Natural killer cell (primary cell): Measurements from ENCODE around the gene FNDC7. TPM values are rescaled to one million over a fixed set of nuclear protein-coding genes. Genes with fewer than 3 reads are reported as not detected.
"Not testable (repeated sequence)": the region's sequence is repeated elsewhere in the genome, so short reads cannot be mapped to it uniquely, and the experiment has no call there.

Experiments used
- ATAC-seq, 3 donors: fragments of 150-1000 bp in 2 of 3; fragments of 200-7000 bp in 1 of 3; cut with Tn5 transposase; 1 replicate in 1 of 3; 2 replicates in 2 of 3; pipeline ENCODE4 v1.10.0; 2021; ENCODE audit warnings: mild to moderate bottlenecking in 2 of 3, moderate library complexity in 2 of 3
- DNase-seq, 2 donors: peaks; one replicate each; pipeline versions ENCODE4 v3.0.0 to v3.0.0-alpha.2; 2013 to 2021; ENCODE audit warnings: mixed read lengths in 1 of 2
- H3K27ac ChIP-seq: one replicate; pipeline ENCODE4 v1.5.1; 2013; ENCODE audit warnings: mild to moderate bottlenecking, low read length
- H3K27me3 ChIP-seq: one replicate; pipeline ENCODE4 v1.6.1; 2013; ENCODE audit warnings: low read length; ENCODE audit not compliant: control insufficient read depth, insufficient read depth
- H3K36me3 ChIP-seq: one replicate; pipeline ENCODE4 v1.6.1; 2013; ENCODE audit warnings: low read length; ENCODE audit not compliant: control insufficient read depth, insufficient read depth
- H3K4me1 ChIP-seq: one replicate; pipeline ENCODE4 v1.6.1; 2013; ENCODE audit warnings: low read length; ENCODE audit not compliant: control insufficient read depth, insufficient read depth
- H3K4me3 ChIP-seq: one replicate; pipeline ENCODE4 v1.5.1; 2013; ENCODE audit warnings: low read length
- H3K9me3 ChIP-seq: one replicate; pipeline ENCODE4 v1.6.1; 2013; ENCODE audit warnings: low read length; ENCODE audit not compliant: control insufficient read depth, insufficient read depth
- H3K27ac Mint-ChIP-seq, 2 donors: one replicate each; pipeline ENCODE4 v1.8.0; 2022; ENCODE audit warnings: mild to moderate bottlenecking in 2 of 2, mixed read lengths in 2 of 2, moderate library complexity in 1 of 2
- H3K27me3 Mint-ChIP-seq, 2 donors: one replicate each; pipeline ENCODE4 v1.8.0; 2022; ENCODE audit warnings: low read depth in 2 of 2, mixed read lengths in 2 of 2
- H3K36me3 Mint-ChIP-seq: one replicate; pipeline ENCODE4 v1.8.0; 2022; ENCODE audit warnings: mixed read lengths
- H3K4me1 Mint-ChIP-seq, 2 donors: one replicate each; pipeline ENCODE4 v1.8.0; 2022; ENCODE audit warnings: mixed read lengths in 2 of 2
- H3K4me3 Mint-ChIP-seq: one replicate; pipeline ENCODE4 v1.8.0; 2022; ENCODE audit warnings: mild to moderate bottlenecking, moderate library complexity, mixed read lengths
- H3K9me3 Mint-ChIP-seq, 2 donors: one replicate each; pipeline ENCODE4 v1.8.0; 2022; ENCODE audit warnings: mixed read lengths in 2 of 2
- WGBS: methylation state at CpG from one replicate; pipeline ENCODE4 v1.1.7; 2013; ENCODE audit warnings: missing lambda C conversion rate; ENCODE audit not compliant: insufficient coverage; 5-methylcytosine and 5-hydroxymethylcytosine counted together
- intact Hi-C: fragments of 100-400 bp; cut with micrococcal nuclease; formaldehyde crosslinking; loops from one replicate; pipeline ENCODE4 v1.14.2; 2022
- total RNA-seq, 4 donors: library from RNA; stranded (reverse); fragments of 120-200 nt in 1 of 4; gene quantifications; one replicate each; pipeline versions ENCODE4 v1.2.3 to v1.2.4, GENCODE V29; 2013 to 2022
- TF ChIP-seq, protein P1 (sequence below): fragments of 200-600 bp; IDR thresholded peaks from one replicate; pipeline ENCODE4 v1.8.0; 2022; ENCODE audit warnings: antibody characterized with exemption

The FNDC7 gene
- total RNA-seq, 3 donors from 2014 or later (not counting 1 experiment from before 2014, with no cell fraction given): 0.14 to 0.43 TPM; not detected in 1

DNA sequence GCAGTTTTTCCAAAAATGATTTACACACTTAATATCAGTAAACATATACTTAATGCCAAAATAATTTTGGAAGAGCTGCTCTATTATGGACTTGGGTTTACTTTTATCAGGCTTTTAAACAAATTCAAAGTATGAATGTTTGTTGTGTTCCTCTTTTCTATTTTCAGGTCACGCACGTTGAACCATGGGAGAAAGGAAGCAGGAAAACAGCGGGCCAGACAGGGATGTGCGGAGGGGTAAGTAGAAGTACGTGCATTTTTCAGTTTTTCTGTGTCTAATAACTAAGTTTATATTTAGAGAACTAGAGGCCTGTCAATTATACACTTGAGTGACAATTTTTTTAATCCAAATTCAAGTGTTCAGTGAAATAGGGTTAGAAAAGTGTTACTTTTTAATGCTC, 17.2 kb upstream of the FNDC7 start:
- Mint-ChIP-seq H3K4me1 (peaks cover 58 to 78% of the 10 kb centered on the region in 2 donors), H3K27me3 (no peaks in the 10 kb centered on the region), H3K27ac (peak overlapping the region; percentile 12 to 98), H3K4me3 (peak overlapping the region; percentile 73), H3K9me3 (no peaks in the 10 kb centered on the region), H3K36me3 (peaks cover 32% of the 10 kb centered on the region)
- TF ChIP-seq, protein P1, sequence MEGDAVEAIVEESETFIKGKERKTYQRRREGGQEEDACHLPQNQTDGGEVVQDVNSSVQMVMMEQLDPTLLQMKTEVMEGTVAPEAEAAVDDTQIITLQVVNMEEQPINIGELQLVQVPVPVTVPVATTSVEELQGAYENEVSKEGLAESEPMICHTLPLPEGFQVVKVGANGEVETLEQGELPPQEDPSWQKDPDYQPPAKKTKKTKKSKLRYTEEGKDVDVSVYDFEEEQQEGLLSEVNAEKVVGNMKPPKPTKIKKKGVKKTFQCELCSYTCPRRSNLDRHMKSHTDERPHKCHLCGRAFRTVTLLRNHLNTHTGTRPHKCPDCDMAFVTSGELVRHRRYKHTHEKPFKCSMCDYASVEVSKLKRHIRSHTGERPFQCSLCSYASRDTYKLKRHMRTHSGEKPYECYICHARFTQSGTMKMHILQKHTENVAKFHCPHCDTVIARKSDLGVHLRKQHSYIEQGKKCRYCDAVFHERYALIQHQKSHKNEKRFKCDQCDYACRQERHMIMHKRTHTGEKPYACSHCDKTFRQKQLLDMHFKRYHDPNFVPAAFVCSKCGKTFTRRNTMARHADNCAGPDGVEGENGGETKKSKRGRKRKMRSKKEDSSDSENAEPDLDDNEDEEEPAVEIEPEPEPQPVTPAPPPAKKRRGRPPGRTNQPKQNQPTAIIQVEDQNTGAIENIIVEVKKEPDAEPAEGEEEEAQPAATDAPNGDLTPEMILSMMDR: no peak
- Histone ChIP-seq H3K9me3 (no peaks in the 10 kb centered on the region), H3K4me3 (no peak overlapping the region), H3K36me3 (peaks cover 52% of the 10 kb centered on the region), H3K27ac (peak overlapping the region; percentile 44), H3K4me1 (peaks cover 15% of the 10 kb centered on the region), H3K27me3 (no peaks in the 10 kb centered on the region)
- DNase-seq (no peak), ATAC-seq (no peak)
- intact Hi-C loops: no loop called here
- WGBS: 32% methylated on average over 5 of the region's 5 CpGs

DNA sequence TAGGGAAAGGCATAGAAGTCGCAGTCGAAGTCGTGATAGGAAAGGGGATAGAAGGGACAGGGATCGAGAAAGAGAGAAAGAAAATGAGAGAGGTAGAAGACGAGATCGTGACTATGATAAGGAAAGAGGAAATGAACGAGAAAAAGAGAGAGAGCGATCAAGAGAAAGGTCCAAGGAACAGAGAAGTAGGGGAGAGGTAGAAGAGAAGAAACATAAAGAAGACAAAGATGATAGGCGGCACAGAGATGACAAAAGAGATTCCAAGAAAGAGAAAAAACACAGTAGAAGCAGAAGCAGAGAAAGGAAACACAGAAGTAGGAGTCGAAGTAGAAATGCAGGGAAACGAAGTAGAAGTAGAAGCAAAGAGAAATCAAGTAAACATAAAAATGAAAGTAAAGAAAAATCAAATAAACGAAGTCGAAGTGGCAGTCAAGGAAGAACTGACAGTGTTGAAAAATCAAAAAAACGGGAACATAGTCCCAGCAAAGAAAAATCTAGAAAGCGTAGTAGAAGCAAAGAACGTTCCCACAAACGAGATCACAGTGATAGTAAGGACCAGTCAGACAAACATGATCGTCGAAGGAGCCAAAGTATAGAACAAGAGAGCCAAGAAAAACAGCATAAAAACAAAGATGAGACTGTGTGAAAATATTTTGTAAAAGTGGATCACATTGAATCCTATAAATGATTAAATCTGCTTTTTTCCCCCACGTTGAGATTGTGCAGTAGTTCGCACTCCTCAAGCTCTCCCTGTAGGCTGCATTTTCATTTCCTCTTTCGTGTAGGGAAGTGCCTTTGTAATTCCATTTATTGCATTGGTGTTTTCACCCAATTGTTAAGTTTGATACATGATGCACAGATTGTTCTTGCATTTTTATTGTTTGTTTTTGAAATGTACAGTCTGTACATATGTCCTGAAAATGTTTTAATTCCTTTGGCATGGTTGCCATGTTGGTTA, 13.1 kb upstream of the FNDC7 start:
- H3K36me3 ChIP-seq: peaks cover 67% of the 10 kb centered on the region
- no peak overlapping the region for H3K4me3 ChIP-seq
- DNase-seq (no peak), ATAC-seq (no peak)
- H3K4me1 ChIP-seq: peaks cover 12% of the 10 kb centered on the region
- TF ChIP-seq, protein P1: no peak
- Mint-ChIP-seq H3K27ac (peak overlapping the region; percentile 12 to 98), H3K27me3 (no peaks in the 10 kb centered on the region), H3K9me3 (no peaks in the 10 kb centered on the region), H3K4me3 (no peak overlapping the region), H3K4me1 (peaks cover 22 to 44% of the 10 kb centered on the region in 2 donors), H3K36me3 (peaks cover 32% of the 10 kb centered on the region)
- no peaks in the 10 kb centered on the region for H3K9me3 ChIP-seq
- no peaks in the 10 kb centered on the region for H3K27me3 ChIP-seq
- intact Hi-C loops: no loop called here
- 84% methylated on average over 22 of the region's 22 CpGs for WGBS
- no peak overlapping the region for H3K27ac ChIP-seq

DNA sequence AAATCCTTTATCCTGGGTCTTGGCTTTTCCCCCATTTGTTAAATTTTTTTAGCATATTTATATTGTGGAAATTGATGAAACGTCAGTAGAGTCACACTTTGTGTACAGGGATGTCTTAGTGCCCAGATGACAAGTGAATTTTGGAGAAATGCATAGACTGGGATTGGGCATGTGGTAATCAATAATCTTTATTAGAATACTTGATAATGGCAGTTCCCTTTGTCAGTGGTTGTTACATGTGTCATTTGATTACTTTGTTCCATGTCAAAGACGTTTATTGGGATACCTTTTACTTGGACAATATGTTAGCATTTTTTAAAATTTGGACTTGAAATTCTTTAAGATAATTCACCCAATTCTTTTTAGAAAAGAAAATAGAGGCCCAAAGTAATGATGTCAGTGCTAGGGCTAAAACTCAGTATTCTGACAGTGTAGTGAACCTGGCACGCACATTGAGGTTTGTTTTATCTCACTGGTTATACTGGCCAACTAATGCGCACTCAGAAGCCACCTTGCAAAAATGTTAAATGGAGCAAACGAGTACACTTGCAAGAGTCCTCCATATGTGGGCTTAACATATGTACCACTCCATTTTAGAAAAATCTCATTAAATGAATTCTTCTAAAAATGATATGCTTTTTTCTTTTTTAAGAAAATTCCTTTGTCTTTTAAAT, 11.4 kb upstream of the FNDC7 start:
- Histone ChIP-seq H3K36me3 (peaks cover 56% of the 10 kb centered on the region), H3K4me3 (no peak overlapping the region), H3K27me3 (no peaks in the 10 kb centered on the region), H3K9me3 (no peaks in the 10 kb centered on the region), H3K4me1 (peaks cover 20% of the 10 kb centered on the region), H3K27ac (no peak overlapping the region)
- Mint-ChIP-seq H3K4me3 (no peak overlapping the region), H3K27ac (peak overlapping the region in 1 of 2 donors; percentile 98), H3K9me3 (no peaks in the 10 kb centered on the region), H3K4me1 (peaks cover 27 to 45% of the 10 kb centered on the region in 2 donors), H3K36me3 (peaks cover 32% of the 10 kb centered on the region), H3K27me3 (no peaks in the 10 kb centered on the region)
- no peak for DNase-seq
- intact Hi-C loops: no loop called here
- ATAC-seq: no peak
- WGBS: 88% methylated on average over 4 of the region's 5 CpGs
- TF ChIP-seq, protein P1: no peak

DNA sequence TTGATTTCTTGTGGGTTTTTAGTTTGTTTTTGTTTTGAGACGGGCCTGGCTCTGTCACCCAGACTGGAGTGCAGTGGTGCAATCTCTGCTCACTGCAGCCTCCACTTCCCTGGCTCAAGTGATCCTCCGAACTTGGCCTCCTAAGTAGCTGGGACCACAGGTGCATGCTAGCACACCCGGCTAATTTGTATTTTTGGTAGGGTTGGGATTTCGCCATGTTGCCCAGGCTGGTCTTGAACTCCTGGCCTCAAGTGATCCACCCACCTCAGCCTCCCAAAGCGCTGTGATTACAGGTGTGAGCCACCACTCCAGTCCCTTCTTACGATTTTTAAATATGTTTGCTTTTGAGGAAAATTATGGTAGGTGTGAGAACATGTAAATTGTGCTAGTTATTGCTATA, 10.6 kb upstream of the FNDC7 start:
- H3K4me1 ChIP-seq: peaks cover 20% of the 10 kb centered on the region
- Mint-ChIP-seq H3K36me3 (peaks cover 32% of the 10 kb centered on the region), H3K4me1 (peaks cover 27 to 41% of the 10 kb centered on the region in 2 donors)
- H3K27ac Mint-ChIP-seq, H3K4me3 Mint-ChIP-seq, H3K9me3 Mint-ChIP-seq, H3K9me3 ChIP-seq, ATAC-seq, H3K4me3 ChIP-seq, H3K27ac ChIP-seq, H3K27me3 Mint-ChIP-seq, DNase-seq, H3K27me3 ChIP-seq, intact Hi-C loops: not testable (repeated sequence)
- 98% methylated on average over 3 of the region's 6 CpGs for WGBS
- peaks cover 48% of the 10 kb centered on the region for H3K36me3 ChIP-seq
